HG02571 (cell line): ENCODE measurements around the gene PTGDR2.

ENCODE experiments used
- ATAC-seq: cut with Tn5 transposase; IDR thresholded peaks from one replicate; pipeline ENCODE4 v1.9.1; 2021; ENCODE audit warnings: mild to moderate bottlenecking, moderate library complexity; ENCODE audit not compliant: unreplicated experiment

Gene PTGDR2

GRCh38 chr11:60855726-60856633 is at the start of gene PTGDR2:
Gene PTGDR2 (minus strand): TSS chr11:60855950. CDS start chr11:60853722, 2,228 bp downstream.
- no peak for ATAC-seq

GRCh38 chr11:60905047-60905446 is 49.3 kb upstream of the PTGDR2 start:
- ATAC-seq = no peak

DNA sequence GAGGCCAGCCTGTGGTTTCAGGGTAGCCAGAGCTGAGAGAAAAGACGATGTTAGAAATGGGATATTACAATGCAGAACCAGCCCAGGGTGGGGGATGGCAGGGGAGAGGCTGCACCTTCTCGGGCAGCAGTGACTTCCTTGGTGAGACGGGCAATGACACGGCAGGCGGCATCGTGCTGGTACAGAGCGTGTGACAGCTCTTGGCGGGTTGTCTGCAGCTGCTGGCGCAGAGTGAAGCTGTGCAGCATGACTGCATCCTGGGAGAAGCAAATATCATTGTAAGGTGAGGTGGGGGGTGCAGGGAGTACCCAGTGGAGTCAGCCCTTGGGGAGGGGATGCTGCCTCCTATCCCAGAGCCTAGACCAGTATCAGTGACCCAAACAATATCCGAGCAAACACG is 46.9 kb upstream of the PTGDR2 start:
- no peak for ATAC-seq

DNA sequence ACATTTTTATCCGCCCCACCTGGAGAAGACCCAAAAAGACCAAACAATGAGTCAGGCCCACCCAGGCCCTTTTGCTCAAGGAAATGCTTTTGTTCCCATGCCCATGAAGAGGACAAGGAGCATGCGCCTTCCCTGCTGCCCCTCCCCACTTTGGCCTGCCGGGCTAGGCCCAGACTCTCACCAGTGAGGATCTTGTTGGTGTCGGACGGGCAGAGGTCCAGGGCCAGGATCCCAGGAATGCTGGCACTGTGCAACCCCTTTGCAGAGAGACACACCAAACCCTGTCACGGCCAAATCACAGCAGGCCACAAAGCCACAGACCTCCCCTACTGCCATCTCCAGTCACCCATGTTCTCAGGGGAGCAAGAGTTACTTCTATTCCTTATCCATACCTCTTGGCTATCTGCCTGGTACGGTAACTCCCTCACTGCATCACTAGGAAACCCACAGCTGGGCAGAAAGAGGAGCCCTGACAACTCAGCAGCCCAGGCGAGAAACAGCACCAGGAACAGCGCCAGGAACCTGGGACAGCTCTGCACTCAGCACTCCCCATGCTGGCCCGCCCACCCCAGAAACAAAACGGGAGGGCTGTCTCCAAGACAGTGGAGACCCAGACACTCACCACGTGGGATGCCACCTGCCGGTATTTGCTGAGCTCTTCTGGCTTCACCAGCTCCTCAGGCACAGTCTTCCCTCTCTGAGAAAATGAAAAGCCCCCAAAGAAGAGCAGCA is 45.1 kb upstream of the PTGDR2 start:
- no peak for ATAC-seq

DNA sequence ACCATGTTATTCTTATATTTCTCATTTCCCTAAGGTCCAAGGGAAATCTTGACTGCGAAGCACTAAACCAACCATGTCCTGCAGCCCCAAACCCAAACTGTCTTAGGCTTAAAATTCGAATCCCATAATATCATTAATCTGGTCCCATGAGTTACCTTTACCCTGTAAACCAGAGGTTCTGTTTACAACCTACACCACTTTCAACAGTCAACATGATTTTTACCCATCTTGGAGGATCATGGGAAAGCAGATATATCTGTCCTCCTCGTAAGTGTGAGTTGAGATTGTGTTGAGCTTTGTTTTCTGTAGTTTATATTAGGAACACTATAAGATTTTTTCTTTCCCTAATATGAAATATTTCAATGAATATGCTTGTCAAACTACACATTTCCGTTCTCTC is 44.2 kb upstream of the PTGDR2 start:
- no peak for ATAC-seq

DNA sequence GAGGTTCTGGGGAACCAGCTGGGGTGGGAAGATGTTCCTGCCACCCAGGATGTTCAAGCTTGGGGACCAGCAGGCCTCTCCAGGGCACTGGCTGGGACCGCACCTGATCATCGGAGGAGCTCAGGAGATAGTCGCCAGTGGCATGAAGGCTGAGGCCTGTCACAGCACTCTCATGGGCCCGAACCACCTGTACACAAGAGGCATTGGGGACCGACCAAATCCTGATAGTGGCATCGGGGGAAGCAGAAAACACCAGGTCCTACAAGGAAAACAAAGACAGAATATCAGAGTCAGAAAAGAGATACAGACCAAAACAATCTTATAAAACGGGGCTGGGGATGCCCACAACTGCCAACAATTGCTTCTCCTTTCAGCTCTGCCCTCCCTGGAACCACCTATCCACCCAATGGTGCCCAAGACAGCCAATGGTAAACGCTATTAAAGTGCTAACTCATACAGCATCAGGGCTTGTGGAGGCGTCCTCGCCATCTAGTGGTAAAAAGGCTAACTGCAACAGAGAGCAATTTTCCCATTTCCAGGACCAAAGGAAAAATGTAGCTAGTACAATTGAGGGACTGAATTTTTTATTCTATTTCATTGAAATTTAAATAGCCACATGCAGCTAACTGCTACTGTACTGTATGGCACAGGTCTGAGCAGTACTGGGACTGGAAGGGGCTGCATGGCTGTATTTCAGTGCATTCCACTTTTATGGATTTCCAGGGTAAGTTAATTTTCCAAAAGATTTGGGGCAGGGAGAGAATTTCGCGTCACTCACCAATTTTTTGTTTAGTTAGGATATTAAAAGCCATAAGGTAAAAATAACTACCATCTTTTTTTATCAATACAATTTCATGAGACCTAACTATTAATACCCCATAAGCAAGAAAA is 43.5 kb upstream of the PTGDR2 start:
- no peak for ATAC-seq

- ATAC-seq = no peak
Measured at GRCh38 chr11:60897496-60897895, 41.7 kb upstream of the PTGDR2 start.

DNA sequence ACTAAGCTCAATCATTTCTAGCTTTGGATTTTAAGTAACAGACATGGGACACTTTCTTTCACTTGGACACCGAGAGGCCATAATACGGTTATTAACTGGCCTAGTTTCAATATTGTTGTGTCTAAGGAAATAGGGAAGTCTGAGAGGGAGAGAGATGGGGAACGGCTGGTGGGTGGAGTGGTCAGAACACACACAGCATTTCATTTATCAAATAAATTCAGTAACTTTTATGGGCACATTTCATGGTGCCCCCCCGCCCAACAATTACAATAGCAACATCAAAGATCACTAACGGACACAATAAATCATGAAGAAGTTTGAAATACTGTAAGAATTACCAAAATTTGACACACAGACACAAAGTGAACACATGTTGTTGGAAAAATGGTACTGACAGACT is 39.9 kb upstream of the PTGDR2 start:
- ATAC-seq = no peak

- ATAC-seq = no peak
Measured at GRCh38 chr11:60891103-60891741, 35.5 kb upstream of the PTGDR2 start.

- no peak for ATAC-seq
Measured at GRCh38 chr11:60890696-60891095, 34.9 kb upstream of the PTGDR2 start.

DNA sequence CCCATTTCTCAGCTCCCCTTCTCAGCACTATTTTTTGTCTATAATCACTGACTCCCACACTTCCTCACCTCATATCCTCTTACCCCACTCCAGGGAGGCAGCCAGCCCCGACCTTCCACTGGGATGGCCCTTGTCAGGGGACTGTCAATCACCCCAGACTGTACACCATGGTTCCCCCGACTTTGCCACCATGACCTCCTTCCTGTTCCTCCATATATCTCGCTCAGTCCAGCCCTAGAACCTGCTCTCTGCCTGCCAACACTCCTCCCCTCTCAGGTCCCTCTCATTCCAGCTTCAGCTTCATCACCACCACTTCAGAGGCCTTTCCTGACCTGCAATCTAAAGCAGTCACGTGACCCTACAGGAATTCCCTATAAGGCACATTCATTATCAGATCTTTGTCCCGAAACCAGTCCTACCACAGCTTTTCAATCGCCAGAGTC is 34.1 kb upstream of the PTGDR2 start:
- no peak for ATAC-seq

- ATAC-seq = no peak
Measured at GRCh38 chr11:60887556-60887955, 31.8 kb upstream of the PTGDR2 start.

DNA sequence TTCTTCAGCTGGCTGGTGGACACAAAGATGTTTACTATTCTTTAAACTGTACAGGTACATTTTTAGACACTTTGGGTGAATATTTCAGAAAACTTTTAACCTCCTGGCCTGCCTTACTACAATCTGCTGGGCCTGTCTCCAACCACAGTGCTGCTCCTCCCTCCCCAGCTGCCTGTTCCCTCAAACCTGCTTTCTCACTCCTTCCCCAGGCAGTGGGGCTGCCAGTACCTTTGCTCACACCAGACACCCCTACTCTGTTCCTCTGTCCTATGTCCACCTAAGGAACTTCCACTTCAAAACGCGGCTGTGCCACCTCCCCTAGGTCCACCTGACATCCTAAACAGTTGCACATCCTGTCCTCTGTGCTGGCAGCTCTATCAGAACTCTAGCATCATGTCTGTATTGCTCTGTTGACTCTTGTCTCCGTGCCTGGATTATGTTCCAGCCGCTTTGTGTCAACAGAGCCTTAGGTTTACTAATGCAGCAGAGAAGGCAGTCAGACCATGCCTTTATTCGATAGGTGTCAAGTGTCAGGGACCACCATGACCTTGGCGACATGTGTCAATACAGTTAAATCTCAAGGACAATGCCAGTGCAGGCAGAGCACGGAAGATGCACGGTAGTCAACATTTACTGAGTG is 25.0 kb upstream of the PTGDR2 start:
- no peak for ATAC-seq

- ATAC-seq = no peak
Measured at GRCh38 chr11:60879971-60880588, 24.3 kb upstream of the PTGDR2 start.

GRCh38 chr11:60879104-60879503 is 23.4 kb upstream of the PTGDR2 start:
- ATAC-seq = no peak

DNA sequence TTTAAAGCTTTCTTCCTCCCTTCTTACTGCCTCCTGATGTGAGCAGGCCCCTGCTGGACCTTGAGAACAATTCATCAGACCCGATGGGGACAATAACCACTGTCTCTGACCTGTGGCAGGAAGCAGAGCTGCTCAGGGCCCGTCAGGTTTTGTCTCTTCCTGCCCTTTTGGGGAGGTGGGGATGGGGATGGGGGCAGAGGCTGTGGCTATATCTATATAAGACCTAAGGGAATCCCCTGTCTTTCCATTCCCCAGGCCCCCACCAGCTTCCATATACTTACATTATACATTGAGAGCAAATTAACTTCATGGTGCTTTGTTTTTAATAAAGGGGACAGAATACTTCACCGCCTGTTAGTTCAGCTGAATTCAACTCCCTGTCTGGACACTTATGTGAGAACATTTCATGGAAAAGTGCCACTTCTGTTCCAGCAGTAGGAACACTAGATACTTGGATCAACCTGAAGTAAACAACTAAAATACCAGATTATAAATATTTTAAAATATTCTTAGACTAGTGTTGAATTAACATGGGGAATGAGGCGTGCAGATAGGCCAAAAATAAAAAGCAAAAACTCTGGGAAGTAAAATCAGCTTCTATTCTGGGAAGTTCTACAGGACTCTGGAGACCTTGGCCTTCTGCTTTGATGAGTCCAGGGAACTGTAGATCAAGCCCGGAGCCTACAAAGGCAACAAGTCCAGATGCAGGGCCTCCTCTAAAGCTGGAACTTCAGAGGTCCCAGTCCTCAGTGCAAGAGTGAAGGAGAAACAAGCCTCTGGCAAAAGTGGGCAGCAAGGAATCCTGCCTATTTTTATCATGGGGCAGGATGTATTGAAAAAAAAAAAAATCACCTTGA is 22.7 kb upstream of the PTGDR2 start:
- ATAC-seq = no peak

DNA sequence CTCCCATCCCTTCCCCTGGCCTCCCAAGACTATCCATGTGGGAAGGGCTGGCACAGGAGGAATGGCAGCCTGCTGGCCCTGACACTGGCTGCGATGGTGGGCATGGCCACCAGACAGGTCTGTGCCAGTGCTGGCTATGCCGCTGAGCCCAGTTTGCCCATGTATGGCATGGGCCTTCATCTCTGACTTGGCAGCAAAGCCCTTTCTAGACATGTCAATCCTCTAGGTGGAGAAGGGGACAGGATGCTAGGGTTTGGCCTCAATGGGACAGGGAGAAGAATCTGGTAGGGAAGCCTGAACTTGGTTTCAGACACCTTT is 20.4 kb upstream of the PTGDR2 start:
- ATAC-seq = no peak

DNA sequence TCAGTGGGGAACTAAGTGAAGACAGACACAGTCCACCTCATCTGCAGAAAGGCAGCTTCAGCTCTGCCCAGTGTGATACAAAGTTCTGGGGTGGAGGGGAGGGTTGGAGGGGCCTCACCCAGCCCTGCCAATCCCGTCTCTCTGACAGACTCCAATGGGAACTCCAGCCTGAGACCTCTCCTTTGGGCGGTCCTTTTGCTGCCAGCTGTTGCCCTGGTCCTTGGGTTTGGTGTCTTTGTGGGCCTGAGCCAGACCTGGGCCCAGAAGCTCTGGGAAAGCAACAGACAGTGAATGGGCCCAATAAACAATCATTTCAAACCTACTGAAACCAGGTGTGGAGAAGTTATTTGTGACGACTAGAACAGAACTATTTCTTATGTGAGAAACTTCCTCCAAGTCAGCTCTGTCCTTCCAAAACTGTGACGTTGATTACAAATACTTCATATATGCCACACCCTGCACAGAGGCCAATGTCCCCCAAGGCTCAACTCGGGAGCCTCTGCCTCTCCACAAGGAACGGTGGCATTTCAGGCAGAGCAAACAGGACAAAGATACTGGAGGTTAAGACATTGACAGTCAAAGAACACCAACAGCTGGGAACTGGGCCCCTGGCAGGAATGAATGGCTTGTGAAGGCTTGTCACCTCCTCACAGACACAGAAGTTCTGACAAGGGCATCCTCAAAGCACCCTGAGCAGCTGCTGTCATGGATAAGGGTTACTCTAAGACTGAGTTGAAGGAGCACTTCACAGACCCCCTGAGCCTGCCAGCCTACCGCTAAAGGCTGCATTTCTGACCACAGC is 19.8 kb upstream of the PTGDR2 start:
- ATAC-seq = no peak
